Measurements from ENCODE around the gene ARMC3. TPM values are rescaled to one million over a fixed set of nuclear protein-coding genes. Genes with fewer than 3 reads are reported as not detected.

Gene ARMC3
- total and polyA plus RNA-seq, 2 experiments from 2014 or later, result 0.24 TPM; not detected in 1

GRCh38 chr10:22903694-22904093, 24.2 kb upstream of the ARMC3 start (continued):
- TF ChIP-seq ZNF462 (CRISPR knock-in tag; IDR thresholded peaks at IDR 0.05), result no peak

- Mint-ChIP-seq H3K27me3 (ENCODE audit: insufficient read depth, low read depth, poor library complexity) (peaks cover 4% of the 10 kb centered on the region), H3K36me3 (ENCODE audit: low read depth) (peaks cover 25% of the 10 kb centered on the region; the same call in 2 of the 3 replicates), H3K9me3 (peaks cover 45% of the 10 kb centered on the region), H3K4me1 (no peaks in the 10 kb centered on the region), H3K27ac (no peak overlapping the region), H3K4me3 (no peak overlapping the region)
- Histone ChIP-seq H2AFZ (no peak overlapping the region), H3K36me3 (ENCODE audit: insufficient read depth) (peaks cover 3% of the 10 kb centered on the region; the same call in 1 of the 2 replicates), H3K4me1 (ENCODE audit: insufficient read depth) (no peaks in the 10 kb centered on the region), H3F3A (replicated peaks; ENCODE audit: low read depth) (no peaks in the 10 kb centered on the region), H3K27me3 (ENCODE audit: insufficient read depth) (no peaks in the 10 kb centered on the region), H3K4me2 (no peak overlapping the region), H3K27ac (ENCODE audit: low read depth) (no peak overlapping the region), H4K20me1 (replicated peaks; ENCODE audit: insufficient read depth) (no peaks in the 10 kb centered on the region), H3K4me3 (no peak overlapping the region), H3K9me2 (ENCODE audit: insufficient read depth) (no peaks in the 10 kb centered on the region), H3K79me2 (replicated peaks; ENCODE audit: insufficient read depth) (no peaks in the 10 kb centered on the region)
- no peak for ATAC-seq
- no peak for DNase-seq (ENCODE audit: low spot score)
- TF ChIP-seq JUNB (IDR thresholded peaks at IDR 0.05; ENCODE audit: unreplicated experiment) (no peak), STAT1 (IDR thresholded peaks at IDR 0.05; ENCODE audit: unreplicated experiment) (no peak), REST (IDR thresholded peaks at IDR 0.05; ENCODE audit: unreplicated experiment) (no peak), ZNF114 (CRISPR knock-in tag; IDR thresholded peaks at IDR 0.05) (no peak)
- TF ChIP-seq, protein P1, sequence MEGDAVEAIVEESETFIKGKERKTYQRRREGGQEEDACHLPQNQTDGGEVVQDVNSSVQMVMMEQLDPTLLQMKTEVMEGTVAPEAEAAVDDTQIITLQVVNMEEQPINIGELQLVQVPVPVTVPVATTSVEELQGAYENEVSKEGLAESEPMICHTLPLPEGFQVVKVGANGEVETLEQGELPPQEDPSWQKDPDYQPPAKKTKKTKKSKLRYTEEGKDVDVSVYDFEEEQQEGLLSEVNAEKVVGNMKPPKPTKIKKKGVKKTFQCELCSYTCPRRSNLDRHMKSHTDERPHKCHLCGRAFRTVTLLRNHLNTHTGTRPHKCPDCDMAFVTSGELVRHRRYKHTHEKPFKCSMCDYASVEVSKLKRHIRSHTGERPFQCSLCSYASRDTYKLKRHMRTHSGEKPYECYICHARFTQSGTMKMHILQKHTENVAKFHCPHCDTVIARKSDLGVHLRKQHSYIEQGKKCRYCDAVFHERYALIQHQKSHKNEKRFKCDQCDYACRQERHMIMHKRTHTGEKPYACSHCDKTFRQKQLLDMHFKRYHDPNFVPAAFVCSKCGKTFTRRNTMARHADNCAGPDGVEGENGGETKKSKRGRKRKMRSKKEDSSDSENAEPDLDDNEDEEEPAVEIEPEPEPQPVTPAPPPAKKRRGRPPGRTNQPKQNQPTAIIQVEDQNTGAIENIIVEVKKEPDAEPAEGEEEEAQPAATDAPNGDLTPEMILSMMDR (conservative IDR thresholded peaks at IDR 0.05; ENCODE audit: low read depth in 2 of 2), result no peak
These were observed 21.1 kb upstream of the ARMC3 start for GRCh38 chr10:22906767-22907166.

Measured in GM23338 (cell line).